ENCODE data around the gene NDRG3.
"Not testable (repeated sequence)": the region's sequence is repeated elsewhere in the genome, so short reads cannot be mapped to it uniquely, and the experiment has no call there.

Gene NDRG3

DNA sequence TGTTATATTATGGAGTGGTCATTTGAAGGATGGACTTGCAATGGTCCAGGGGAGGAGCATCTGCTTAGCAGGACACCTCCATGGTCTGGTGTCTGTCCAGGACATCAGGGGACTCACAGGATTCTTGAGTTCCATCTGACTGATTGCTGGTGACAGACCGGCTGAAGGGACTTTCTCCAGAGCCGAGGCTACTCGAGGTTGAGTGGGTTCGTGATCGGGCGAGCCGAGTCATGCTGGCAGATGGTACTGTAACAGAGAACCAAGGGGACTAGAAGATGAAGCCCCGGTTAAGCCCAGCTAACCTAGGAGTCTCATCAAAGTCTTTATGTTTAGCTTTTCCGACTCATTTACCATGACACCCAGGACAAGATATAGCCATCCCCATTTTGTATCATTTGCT is 92.4 kb downstream of the NDRG3 start:
- FAIRE-seq: no peak
- no peak for DNase-seq (ENCODE audit: extremely low spot score, insufficient read length, low read depth)

DNA sequence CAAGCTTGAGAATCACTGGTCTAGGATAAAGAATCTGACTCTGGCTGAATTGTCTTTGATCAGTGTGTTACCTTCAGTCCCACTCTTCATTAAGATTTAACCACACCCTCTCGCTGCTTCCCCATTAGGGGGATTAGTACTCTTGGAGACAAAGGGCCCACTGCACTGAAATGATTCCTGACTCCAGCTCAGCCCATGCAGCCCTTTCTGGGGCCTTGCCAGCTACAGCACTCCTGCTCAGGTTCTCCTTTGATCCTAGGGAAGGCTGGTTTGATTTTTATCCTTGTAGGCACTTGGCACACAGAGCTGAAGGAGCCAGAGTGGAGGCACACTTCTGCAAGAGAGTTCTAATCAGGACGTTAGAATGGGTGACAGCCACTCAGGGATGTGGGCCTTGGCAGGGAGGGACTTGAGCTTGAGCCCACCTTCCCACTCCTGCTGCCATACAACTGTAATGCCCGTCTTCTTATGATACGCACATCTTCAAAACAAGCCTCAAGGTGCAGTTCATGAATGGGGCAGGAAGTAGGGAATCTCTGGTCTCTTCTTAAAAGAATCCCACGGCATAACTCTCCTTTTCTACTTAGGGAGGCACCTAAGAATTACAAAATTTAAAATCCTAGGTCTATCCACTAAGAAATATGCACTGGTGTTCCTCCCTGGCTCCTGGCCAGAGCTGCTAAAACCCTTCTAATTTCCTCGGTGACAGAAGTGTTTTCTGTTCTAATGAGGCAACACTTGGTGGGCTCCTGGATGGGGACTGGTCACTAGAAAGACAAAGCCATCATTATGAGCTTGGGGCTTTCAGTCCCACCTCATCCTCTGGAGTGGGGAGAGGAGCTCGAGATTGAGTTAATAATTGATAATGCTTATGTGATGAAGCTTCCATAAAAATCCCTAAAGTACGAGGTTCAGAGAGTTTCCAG is 98.4 kb downstream of the NDRG3 start:
- DNase-seq (ENCODE audit: extremely low spot score, insufficient read length, low read depth): no peak
- no peak for FAIRE-seq

DNA sequence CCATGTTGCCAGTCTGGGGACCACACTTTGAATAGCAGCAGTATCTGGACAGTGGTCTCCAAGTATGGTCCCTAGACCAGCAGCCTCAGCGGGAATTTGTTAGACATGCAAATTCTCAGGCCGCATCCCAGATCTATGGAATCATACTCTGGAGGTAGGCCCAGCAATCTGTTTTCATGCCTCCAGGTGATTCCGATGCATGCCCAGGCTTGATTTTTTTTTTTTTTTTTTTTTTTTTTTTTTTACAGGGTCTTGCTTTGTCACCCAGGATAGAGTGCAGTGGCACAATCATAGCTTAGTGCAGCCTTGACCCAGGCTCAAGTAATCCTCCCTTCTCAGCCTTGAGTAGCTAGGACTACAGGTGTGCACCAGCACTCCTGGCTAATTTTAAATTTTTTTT is 99.2 kb downstream of the NDRG3 start:
- FAIRE-seq: no peak

DNA sequence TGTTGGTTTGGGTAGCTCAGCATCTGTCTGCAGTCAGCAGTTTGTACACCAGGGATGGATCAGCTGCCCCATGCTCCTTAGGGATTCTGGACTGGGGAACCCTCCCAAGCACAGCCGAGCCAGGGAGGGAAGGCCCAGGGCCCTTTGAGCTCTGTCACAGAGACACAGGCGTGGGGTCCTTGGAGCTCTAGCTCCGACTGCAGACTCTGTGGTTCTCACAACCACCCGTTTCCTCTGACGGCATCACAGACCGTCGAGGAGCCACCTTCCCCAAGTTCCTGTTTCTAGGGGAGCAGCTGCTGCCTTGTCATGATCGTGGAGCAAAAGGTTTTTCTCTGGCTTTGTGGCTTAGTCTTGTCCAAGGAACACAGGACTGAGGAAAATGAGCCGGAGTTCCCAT is 99.9 kb downstream of the NDRG3 start, which contains the start of gene SLA2:
Gene SLA2 (minus strand): TSS at position 199 of the 400 bp plus-strand sequence. CDS start 4,861 bp downstream, outside the sequence.
- peak; percentile 25 for DNase-seq (ENCODE audit: extremely low spot score, insufficient read length, low read depth)

More for the DNA sequence above, 99.2 kb downstream of the NDRG3 start:
- no peak for DNase-seq (ENCODE audit: extremely low spot score, insufficient read length, low read depth)

DNA sequence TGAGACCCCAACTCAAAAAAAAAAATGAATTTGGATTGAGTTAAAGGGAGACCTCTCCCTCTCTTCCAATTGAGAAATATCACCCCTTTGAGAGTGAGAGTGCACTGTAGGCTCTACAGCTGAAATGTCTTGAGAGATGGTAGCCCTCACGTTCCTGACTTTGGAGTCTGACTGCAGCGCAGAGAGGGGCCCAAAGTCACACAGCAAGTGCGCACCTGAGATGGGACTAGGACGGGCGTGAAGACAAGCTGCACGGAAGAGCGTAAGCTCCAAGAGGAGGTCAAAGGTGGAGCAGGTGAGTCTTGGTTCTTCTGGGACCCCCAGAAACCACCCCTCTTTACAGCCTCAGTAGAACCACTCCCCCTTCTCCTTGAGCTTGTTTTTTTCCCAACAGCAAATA is 100.5 kb downstream of the NDRG3 start:
- FAIRE-seq (no peak), DNase-seq (ENCODE audit: extremely low spot score, insufficient read length, low read depth) (no peak)

More for the DNA sequence above, 99.9 kb downstream of the NDRG3 start, which contains the start of gene SLA2:
- FAIRE-seq: peak; percentile 31

DNA sequence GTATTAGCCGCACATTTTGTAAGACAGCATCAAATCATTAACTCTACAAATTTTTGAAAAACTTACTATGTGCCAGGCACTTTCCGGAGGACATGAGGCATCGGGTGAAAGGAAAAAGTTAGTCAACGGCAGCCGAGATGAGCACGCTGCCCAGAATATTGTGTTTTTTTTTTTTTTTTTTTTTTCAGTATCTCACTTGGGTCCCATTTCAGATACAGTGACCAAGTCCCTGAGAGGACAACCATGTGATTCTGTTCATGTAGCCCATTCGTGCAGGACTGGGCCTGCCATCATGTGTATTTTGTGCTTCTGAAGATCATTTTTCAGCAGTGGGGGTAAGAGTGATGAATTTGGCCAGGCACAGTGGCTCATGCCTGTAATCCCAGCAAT is 101.2 kb downstream of the NDRG3 start:
- DNase-seq (ENCODE audit: extremely low spot score, insufficient read length, low read depth) (no peak), FAIRE-seq (no peak)

DNA sequence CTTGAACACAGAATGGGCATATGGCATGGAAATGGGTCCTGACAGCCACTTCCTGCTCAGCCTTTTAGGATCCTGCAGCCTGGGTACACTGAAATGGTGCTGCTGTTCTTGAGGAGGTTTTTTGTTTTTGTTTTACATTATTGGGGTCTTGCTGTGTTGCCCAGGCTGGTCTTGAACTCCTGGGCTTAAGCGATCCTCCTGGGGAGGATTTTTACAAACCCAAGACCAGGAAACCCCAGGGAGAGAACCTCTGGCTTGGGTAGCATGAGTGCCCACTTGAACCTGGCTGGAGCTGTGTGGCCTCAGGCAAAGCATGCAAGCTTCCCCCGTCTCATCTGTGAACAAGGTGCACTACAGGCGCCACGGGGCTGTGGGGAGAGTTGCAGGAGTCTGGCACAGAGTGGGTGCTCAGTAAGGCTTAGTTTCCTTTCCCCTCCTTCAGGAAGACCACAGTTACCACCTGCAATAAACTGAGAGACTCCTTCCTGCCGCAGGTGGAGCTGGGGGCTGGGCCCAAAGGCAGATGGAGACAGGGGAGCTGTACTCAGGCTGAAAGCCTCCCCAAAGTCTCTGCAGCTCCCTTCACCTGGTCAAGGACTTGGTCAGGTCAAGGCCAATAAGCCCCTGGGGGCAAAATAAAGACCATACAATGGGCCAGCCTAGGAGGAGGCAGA is 101.7 kb downstream of the NDRG3 start:
- FAIRE-seq (no peak), DNase-seq (ENCODE audit: extremely low spot score, insufficient read length, low read depth) (no peak)

DNA sequence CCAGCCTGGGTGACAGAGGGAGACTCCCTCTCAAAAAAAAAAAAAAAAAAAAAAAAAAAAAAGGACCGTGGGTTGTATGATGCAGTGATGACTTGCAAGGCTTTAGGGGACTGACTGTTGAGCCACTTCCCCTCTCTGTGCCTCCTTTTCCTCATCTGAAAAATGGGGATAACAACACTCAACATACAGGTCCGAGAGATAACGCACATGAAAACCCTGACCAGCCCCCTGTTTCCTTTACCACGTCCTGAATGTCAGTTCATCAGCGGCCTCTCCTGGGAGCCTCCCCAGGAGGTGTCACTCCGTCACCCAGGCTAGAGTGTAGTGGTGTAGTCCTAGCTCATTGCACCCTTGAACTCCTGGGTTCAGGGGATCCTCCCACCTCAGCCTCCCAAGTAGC is 103.8 kb downstream of the NDRG3 start:
- no peak for DNase-seq (ENCODE audit: extremely low spot score, insufficient read length, low read depth)
- FAIRE-seq: no peak

DNA sequence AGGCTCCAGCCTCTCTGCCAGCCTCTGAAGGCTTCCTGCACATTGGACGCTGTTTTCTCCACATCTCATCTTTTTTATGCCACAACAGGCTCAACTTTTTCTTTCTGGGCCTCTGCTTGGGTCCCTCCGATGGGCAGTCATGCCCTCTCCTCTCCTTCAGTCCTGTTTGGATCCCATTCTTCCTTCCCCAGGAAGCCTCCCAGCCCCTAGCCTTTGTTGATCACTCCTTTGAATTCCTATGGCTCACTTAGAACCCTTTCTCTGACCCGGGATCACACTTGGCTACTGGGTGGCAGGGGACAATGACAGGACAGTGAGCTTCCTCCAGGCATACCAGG is 104.4 kb downstream of the NDRG3 start:
- FAIRE-seq (no peak), DNase-seq (ENCODE audit: extremely low spot score, insufficient read length, low read depth) (no peak)

DNA sequence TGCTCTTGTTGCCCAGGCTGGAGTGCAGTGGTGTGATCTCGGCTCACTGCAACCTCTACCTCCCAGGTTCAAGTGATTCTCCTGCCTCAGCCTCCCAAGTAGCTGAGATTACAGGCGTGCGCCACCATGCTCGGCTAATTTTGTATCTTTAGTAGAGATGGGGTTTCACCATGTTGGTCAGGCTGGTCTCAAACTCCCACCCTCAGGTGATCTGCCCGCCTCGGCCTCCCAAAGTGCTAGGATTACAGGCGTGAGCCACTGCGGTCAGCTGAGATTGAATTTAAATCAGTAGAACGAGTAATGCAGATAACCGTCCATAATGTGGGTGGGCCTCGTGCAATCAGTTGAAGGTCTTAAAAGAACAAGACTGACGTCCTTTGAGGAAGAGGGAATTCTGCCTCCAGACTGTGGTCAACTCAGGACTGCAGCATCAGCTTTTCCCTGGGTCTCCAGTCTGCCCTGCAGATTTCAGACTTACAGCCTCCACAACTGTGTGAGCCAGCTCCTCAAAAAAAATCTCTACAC is 107.0 kb downstream of the NDRG3 start:
- DNase-seq (ENCODE audit: extremely low spot score, insufficient read length, low read depth); FAIRE-seq: not testable (repeated sequence)

DNA sequence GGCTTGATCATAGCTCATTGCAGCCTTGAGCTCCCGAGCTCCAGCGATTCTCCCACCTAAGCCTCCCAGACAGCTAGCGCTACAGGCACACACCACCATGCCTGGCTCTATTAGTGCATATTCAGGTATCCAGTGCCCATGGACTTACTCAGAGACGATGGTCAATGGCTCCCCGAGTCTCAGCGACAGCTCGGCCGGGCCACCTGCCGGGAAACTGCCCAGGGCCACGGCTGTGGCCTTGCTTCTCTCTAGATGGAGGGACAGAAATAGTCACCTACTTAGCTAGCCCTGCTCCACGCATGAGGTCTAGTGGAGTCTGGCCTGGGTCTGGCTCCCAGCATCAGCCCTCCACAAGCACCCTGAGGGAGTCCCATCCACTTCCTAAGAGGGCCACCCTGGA is 111.5 kb downstream of the NDRG3 start:
- DNase-seq (ENCODE audit: extremely low spot score, insufficient read length, low read depth): no peak
- no peak for FAIRE-seq

DNA sequence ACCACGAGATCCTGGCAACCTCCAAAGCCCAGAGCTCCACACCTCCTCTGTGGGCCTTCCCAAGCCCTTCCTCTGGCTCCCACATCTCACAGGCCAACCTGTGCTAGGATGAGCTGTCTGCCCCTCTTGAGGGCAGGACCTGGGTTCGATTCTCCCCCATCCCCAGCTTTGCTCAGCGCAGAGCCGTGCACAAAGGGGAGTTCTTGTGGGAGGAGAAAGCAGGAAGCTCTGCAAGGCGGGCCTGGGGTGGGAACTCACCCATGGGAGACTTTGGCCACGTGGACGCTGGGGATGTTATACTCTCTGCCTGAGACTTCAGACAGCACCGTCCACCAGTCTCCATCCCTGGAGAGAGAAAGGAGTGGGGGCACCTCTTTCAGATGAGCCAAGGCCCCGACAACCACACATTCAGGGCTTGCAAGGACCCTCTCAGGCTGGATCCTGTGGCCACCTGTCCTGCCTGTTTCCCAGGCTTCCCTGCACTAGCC is 112.6 kb downstream of the NDRG3 start:
- no peak for FAIRE-seq

DNA sequence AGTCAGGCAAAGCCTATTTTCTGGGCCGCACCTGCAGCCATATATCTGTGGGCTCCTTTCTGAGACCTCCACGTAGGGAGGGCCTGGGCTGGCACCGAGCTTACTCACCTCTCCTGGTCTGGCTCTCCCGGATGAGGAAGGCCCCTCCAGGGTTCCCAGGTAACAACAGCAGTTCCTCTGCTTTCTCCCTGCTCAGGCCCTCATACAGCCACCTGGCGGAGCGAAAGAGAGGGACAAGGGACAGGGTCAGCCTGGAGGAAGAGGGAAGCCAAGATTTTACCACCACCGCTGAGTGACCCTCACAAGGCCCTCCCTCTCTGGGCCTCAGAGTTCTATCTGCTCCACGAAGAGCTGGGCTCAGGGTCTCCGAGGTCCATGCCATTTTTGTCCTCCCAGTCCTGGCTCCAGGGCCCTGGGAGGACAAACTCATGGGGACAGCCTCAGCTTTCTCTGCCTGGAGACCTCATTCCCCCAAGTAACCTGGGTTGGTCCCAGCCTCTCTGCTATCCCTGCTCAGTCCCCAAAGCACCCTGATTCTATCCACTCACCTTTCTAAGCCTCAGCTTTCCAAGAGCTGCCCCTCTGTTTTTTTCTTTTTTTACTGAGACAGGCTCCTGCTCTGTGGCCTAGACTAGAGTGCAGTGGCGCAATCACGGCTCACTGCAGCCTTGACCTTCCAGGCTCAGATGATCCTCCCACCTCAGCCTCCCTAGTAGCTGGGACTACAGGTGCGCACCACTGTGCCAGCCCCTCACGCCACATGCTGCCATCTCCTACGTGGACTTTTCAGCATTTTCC is 113.2 kb downstream of the NDRG3 start:
- FAIRE-seq: no peak
- no peak for DNase-seq (ENCODE audit: extremely low spot score, insufficient read length, low read depth)

More for the DNA sequence above, 112.6 kb downstream of the NDRG3 start:
- no peak for DNase-seq (ENCODE audit: extremely low spot score, insufficient read length, low read depth)

DNA sequence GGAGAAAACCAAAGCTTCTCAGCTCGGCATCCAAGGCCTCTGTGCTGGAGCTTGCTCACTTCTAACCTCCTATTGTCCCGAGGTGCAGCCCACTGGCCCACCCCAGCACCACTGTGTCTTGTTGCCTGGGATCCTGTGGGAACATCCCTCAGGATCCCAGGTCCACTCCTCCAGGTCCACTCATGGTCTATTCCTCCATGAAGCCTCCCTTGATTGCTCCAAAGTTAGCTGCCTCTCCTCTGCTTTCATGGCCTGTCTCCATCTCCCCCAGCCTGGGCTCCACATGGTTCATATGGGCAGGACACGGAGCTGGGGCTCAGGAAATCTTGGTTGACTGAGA is 113.8 kb downstream of the NDRG3 start:
- FAIRE-seq (no peak), DNase-seq (ENCODE audit: extremely low spot score, insufficient read length, low read depth) (no peak)

DNA sequence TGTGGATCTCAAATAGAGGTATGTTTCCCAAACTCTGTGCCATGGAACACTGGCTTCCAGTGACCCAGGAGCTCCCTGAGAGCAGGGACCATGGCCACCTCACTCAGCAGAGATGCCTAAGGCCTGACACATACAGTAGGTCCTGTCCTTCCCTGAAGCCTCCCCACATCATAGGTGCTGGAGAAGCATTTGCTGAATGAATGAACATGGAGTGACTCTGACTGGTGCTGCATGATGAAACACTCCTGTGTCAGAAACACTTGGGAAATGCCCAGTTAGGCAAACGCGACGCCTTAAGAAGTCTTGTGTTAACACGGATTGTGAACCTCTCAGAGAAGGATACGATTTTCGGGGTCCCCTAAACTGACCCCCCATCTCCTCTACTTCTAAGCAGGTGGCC is 114.2 kb downstream of the NDRG3 start:
- FAIRE-seq: no peak

DNA sequence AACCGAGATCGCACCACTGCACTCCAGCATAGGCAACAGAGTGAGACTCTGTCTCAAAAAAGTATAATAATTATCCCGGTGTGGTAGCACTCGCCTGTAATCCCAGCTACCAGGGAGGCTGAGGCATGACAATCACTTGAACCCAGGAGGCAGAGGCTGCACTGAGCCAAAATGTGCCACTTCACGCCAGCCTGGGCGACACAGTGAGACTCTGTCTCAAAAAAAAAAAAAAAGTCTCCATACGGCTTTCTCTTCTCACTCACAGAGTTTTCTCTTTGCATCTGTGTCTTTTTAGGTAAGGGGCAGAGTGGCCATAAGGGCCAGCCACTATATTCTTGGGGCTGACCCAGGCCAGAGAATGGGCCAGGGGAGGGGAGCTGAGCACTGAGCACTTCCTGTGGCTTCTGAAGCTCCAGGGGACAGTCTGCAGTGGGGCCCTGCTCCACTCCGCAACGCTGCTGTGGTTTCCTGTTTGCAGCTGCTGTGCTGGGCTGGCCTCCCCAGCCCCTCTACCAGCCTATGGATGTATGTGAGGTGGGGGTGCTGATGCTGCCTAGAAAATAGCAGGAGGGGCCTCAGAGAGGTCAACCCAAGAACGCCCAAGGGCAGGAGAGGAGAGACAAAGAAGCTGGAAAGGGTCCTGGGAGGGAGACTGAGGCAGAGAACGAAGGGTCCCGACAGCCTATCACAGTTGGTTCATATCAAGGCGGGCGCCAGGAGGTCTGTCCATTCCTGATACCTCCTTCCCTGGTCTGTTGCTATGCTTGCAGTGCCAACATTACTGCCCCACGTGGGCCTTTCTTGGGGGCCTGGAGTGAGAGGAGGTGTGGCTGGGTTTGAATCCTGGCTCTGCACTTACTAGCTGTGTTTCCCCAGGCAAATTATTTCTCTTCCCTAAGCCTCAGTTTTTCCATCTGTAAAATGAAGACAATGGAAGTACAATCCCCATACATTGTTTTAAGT is 115.9 kb downstream of the NDRG3 start:
- FAIRE-seq (peak; percentile 15), DNase-seq (ENCODE audit: extremely low spot score, insufficient read length, low read depth) (no peak)

More for the DNA sequence above, 114.2 kb downstream of the NDRG3 start:
- no peak for DNase-seq (ENCODE audit: extremely low spot score, insufficient read length, low read depth)

DNA sequence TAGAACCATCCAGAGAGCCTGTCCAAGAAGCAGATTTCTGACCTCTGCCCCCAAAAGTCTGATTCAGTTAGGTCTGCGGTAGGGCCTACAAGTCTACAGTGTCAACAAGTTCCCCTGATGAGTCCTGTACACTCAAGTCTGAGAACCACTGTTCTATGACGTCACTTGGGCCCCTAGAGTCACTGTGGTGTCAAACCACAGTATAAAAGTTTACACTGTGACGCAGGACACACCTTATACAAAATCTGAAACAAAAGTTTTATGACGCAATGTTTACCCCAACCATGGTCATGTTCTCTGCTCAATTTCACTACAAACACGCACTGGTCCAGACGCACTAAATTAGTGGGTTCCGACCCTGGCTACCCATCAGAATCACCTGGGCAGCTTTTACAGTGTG is 117.8 kb downstream of the NDRG3 start:
- no peak for DNase-seq (ENCODE audit: extremely low spot score, insufficient read length, low read depth)
- FAIRE-seq: no peak

DNA sequence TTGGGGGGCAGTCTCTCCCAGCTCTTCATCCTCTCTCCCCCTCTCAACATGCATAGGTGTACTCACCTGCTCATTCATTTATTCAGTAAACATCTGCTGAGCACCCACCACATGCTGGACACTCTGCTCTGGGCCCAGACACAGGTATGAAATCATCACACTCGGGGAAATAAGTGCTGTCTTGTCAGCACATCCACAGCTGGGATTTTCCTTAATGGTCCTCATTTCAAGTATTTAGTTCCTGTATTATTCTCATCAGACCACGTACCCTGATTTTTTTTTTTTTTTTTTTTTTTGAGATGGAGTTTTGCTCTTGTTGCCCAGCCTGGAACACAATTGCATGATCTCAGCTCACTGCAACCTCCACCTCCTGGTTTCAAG is 121.0 kb downstream of the NDRG3 start:
- no peak for FAIRE-seq
- no peak for DNase-seq (ENCODE audit: extremely low spot score, insufficient read length, low read depth)

All from GM18507 (cell line).